GM21737 (cell line): ENCODE measurements around the gene KIF26B.

Experiments used
- ATAC-seq: cut with Tn5 transposase; IDR thresholded peaks from one replicate; pipeline ENCODE4 v1.9.1; 2021; ENCODE audit warnings: mild to moderate bottlenecking, moderate library complexity; ENCODE audit not compliant: unreplicated experiment

KIF26B gene

DNA sequence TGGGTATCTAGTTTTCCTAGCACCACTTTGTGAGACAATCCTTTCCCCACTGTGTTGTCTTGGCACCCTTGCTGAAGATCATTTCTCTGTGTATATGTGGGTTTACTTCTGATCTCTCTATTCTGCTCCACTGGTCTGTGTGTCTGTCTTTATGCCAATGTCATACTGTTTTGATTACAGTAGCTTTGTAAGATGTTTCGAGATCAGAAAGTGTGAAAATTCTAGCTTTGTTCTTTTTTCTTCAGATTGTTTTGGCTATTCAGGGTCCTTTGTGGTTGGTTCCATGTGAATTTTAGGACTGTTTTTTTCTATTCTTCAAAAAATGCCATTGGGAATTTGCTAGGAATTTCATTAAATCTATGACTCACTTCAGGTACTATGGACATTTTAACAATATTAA is 116.2 kb downstream of the KIF26B start:
- ATAC-seq, result no peak

DNA sequence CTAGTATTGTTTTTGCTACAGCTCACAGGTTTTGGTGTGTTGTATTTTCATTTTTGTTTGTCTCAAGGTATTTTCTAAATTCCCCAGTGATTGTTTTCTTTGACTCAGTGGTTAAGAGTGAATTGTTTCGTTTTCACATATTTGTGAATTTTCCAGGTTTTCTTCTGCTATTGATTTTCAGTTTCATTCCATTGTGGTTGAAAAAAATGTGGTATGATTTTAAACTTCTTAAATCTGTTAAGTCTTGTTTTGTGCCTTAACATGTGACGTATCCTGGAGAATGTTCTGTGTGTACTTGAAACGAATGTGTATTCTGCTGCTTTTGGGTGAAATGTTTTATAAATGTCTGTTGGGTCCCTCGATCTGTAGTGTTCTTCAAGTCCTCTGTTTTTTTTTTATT is 117.9 kb downstream of the KIF26B start:
- ATAC-seq, result no peak

DNA sequence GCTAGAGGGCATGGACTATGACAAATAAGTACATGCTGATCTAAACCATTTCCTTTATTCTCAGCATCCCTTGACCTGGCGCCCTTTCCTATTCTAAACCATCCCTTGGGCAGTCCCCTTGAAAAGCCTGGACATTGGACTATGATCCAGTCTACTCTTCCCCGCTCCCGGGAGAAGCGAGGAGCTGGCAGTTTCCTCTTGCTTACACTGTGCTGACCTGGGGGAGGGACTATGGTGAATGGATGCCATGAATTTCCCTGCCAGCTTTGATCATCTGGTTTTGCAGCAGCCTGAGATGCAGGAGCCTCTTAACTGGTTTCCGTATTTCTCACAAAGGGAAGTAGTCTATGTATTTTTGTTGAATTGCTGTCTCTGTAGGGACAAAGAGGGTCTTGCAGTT is 121.7 kb downstream of the KIF26B start:
- ATAC-seq, result no peak

DNA sequence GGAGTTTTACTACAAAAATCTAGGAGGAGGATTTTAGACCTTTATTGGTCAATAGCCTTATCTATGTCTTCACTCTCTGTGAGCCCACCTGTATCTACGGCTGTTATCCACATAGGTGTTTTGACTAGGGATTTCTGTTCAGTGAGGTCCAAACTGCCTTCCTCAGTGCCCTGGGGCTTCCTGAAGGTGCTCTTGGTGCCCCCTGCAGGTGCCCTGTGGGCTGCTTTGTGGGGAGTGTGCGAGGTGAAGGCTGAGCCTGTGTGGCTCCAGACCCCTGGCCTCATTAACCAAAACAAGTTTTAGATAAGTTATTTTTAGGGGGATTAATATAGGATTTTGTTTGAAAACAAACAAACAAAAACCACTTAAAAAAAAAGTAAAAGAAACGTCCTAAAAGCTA is 122.5 kb downstream of the KIF26B start:
- no peak for ATAC-seq

DNA sequence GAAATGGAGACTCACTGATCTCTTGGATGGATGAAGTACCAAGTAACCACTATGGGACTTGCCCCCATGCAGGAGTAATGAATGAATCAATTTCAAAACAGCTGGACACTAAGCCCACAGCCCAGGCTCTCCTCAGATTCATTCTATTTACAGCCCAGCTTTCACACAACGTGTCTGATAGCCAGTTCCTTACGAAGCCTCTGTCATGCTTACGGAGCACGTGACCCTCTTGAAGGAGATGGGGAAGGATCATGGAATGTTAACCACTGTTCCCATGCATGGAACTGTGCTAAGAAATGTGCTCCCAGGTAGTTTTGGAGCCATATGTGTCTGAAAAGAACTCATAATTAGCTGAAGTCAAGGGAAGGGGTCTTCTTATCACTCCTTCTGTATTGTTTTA is 124.1 kb downstream of the KIF26B start:
- no peak for ATAC-seq

DNA sequence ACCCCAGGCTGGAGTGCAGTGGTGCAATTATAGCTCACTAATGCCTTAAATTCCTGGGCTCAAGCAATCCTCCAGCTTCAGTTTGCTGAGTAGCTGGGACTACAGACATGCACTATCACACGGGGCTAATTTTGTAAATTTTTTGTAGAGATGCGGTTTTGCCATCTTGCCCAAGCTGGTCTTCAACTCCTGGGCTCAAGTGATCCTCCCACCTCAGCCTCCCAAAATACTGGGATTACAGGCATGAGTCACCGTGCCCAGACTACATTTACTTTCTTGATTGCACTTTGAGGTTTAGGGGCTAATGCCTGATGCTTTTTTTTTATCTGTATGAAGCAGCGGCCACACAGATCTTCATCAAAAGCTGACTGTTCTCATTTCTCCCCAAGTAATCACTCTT is 124.6 kb downstream of the KIF26B start:
- no peak for ATAC-seq

DNA sequence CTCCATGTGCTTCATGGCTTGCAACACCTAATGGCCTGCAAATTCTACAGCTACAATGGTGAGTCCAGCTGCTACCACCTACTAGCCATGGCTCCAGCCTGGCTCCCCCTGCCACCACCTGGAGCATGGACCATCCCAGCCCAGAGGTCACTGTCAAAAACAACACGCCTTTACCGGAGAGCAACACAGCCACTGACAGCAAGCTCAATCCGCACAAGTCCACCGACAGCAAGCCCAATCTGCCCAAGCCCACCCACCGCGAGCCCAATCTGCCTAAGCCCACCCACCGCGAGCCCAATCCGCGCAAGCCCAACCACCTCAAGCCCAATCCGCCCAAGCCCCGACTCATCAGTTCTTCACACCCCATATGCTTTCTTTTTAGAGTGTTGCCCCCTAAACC is 128.2 kb downstream of the KIF26B start:
- ATAC-seq, result no peak

DNA sequence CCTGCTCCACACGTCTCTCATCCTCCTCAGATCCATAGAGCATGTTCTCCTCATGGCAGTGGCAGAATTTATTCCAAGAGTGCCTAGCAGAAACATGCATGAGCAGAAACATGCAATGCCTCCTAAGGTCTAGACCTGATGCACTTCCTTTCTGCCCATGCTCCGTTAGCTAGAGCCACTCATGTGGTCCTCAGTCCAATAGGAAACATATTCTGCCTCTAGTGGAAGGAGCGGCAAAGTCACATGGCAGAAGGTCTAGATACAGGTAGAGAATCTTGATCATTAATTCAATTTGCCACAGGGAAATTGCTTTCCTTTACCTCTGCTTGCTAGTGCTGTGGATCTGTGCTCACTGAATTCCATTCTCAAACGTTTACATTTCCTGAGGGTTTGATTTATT is 130.4 kb downstream of the KIF26B start:
- ATAC-seq, result no peak

DNA sequence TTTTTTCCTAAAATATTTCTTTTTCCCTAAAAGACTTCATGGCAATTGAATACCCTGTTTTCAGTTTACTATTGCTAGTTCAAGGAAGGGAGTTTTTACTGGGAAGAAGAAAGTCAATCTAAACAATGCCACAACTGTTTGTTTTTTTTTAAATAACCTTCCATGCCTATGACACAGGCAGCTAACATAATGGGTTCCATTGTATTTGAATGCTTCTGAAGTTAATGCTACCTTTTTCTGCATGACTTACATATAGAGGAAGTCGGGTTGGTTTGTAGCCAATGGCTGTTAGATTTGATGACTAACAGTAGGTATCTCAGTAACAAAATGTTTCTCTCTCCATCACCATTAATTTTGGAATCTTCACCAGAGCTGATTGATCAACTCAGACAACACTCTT is 134.0 kb downstream of the KIF26B start:
- ATAC-seq, result no peak

DNA sequence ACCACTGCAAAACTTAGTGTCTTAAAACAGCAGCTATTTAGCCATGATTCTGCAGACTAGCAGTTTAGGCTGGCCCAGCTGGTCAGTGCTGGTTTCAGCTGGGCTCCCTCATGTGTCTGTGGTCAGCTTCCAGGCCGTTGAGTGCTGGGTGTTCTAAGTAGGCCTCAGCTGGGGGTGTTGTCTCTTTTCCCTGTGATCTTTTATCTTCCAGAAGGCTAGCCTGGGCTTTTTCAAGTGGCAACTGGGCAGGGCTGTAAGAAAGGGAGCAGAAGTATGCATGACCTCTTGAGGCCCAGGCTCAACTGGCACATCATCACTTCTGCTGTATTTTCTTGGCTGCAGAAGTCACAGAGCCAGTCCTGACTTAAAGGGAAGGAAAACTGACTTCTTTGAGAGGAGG is 136.1 kb downstream of the KIF26B start:
- no peak for ATAC-seq

DNA sequence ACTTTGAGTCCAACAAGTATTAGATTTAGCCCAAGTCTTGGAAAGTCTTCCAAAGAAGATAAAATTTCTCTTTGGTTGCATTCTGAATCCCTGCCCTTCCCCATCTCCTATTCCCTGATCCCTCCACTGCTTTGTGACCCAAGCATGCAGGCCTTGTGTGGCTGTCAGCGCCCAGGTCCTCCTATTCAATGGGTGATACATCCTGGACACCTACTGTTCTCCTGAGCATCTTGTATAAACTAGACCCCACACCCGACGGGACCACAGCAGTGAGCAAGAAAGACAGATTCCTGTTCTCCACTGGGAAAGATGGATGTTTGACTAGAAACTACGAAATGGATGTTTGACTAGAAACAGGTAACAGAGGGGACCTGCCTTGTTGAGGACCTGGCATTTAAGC is 136.6 kb downstream of the KIF26B start:
- ATAC-seq, result no peak

DNA sequence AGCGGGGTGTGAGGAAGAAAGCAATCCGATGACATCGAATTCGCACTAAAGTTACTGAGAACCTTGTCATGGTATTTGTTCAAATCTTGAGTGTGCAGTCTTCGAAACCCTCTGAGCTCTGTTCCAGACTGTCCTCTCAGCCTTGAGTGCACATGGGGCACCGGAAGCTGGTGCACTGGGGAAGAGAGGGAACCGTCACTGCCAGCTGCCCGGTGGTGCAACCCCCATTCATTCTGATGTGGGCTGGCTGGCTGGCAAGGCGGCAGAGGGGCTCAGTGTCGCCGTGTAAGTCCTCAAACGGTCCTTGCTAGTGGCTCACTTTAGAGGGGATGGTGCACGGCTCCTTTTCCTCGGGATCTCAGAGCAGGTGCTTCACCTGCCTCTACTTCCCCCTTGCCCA is 137.4 kb downstream of the KIF26B start:
- ATAC-seq, result no peak

DNA sequence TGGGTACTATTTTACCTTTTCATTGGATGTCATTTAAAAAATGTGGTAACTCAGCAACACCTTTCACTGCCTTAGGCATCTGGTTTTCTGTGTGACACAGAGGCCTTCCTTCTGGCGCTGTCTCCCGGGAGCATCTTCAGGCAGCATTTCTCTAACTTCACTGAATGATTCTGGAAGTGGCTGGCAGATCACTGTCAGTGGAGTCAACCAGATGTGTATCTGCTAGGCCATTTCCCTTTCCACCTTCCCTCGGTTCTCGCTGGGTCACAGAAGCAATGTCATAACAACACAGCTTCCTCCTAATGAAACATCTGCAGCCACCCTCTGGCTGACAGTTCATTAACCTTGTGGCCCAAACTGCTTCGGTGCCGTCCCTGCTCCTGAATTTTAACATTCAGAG is 137.8 kb downstream of the KIF26B start:
- no peak for ATAC-seq

DNA sequence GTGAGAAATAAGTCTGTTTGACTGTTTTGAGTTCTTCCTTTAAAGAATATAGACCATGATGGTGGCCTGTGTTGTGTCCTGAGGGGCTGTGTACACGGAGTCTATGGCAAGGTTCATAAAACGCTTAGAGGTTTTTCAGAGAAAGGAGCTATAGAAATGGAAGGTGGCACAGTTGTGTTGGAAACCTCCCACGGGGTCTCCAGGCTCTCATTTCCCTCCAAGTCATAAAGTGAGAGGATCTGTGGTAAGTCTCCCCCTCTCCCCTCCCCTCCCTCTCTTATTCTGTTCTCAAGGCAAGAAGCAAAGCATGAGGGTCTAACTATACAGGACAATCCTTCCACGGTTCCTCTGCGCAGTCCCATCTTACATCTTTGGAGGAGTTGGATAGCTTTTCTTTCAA is 139.2 kb downstream of the KIF26B start:
- ATAC-seq, result no peak

DNA sequence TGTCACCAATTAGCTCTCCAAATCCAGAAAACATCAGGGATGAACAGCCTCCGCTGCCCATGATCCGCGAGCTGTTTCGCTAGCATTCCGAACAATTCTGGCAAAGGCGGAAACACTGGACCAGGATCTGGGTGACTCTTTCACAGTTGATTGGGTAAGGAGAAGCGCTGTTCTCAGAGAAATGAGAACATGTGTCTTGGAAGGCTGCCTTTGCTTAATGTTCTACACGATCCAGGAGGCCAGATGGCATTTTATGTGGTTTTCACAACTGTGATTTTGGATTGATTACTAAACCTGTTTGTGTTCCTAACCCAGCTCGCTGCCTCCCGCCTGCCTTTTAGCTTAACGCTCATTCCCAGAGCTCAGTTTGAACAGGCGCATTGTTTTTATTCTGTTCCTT is 144.0 kb downstream of the KIF26B start:
- ATAC-seq, result no peak

DNA sequence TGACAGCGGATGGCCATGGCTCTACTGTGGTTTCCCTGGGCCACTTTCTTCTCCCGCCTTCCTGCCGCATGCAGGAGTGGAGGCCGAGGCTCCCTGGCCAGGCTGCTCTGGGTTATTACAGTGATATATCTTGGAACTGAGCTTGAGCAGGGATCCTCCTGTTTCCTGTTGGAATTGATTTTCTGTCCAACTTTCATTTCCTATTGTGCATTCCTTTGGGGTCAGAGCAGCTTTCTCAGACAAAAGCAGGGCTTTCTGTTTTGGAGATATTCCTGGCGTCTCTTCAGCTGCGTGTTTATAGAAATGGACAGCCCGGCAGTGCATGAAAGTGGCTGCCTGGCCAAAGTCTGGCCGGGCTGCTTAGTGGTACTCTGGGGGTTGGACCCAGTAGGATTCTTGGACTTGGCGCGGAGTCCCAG is 146.4 kb downstream of the KIF26B start:
- ATAC-seq, result no peak

DNA sequence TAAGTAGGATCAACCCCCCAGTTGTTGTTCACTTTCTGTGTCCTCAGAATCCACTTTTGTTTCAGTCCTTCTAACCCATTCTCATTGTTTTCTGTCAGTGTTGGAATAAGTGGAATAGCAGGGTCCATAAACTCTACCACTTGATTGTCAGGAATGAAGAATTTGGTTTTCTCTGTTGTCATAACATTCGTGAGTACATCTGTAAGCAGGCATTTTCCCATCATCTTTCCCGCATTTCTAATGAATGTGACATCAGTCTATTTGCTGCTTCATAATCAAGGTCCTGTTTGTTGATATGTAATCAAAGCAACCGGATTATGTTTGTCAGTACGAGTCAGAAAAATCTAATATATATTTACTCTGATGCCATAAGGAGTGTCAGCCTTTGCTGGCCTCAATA is 147.1 kb downstream of the KIF26B start:
- no peak for ATAC-seq

DNA sequence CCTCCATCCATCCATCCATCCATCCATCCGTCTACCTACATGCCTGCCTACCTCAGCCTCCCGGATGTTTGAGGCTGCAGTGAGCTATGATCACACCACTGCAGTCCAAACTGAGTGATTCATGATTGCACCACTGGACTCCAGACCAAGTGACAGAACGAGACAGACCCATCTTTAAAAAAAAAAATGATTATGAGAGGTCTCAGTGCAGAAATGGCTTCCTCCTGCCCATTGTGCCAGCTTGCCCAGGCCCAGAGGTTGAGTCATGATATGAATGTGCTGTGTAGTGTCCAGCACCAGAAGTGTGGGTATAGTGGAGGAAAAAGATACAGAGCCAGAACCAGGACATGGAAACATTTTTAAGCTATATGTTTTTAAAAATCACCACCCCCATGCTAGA is 149.9 kb downstream of the KIF26B start:
- ATAC-seq, result no peak

DNA sequence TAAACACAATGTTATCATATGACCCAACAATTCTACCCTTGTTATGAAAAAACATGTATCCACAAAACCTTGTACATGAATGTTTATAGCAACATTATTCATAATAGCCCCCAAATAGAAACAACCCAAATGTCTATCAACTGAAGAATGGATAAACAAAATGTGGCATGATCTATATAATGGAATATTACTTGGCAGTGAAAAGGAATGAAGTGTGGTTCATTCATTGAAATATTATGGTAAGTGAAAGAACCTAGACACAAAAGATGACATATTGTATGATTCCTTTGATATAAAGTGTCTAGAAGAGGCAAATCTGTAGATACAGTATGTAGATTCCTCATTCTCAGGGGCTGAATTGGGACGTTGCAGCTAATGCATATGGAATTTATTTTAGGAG is 151.2 kb downstream of the KIF26B start:
- ATAC-seq, result no peak

DNA sequence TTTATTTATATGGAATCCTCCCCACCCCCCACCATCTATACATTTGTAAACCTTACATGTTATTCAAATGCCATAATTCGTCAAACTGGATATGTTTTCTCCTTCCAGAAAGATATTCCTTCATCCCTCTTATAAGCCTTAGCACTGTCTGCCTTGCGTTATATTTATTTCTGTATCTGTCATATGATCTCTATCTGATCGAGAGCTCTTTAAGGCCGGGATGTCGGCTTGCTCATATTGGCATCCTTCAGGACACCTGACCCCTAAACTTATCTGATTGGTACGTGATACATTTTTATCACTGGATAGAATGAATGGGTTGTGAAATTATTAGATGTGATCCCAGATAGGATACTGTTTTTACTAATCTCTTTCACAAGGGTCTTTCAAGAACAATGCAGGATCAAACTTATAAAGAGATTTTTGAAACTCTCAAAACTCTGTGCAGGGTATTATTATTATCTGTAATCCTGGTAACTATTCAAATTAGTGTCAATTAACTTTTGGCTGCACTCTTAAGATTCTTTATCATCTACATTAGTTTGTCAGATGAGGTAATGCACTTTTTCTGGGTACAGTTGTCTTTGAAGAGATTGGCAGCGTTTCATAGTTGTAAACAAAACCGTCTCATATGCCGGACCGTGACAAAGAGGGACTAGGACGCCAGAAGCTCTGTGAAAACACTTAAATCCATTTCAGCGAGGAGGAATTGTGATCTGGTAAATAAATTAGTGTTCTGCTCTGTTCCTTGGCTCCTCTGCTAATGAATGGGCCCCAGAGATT is 152.0 kb downstream of the KIF26B start:
- ATAC-seq, result no peak

DNA sequence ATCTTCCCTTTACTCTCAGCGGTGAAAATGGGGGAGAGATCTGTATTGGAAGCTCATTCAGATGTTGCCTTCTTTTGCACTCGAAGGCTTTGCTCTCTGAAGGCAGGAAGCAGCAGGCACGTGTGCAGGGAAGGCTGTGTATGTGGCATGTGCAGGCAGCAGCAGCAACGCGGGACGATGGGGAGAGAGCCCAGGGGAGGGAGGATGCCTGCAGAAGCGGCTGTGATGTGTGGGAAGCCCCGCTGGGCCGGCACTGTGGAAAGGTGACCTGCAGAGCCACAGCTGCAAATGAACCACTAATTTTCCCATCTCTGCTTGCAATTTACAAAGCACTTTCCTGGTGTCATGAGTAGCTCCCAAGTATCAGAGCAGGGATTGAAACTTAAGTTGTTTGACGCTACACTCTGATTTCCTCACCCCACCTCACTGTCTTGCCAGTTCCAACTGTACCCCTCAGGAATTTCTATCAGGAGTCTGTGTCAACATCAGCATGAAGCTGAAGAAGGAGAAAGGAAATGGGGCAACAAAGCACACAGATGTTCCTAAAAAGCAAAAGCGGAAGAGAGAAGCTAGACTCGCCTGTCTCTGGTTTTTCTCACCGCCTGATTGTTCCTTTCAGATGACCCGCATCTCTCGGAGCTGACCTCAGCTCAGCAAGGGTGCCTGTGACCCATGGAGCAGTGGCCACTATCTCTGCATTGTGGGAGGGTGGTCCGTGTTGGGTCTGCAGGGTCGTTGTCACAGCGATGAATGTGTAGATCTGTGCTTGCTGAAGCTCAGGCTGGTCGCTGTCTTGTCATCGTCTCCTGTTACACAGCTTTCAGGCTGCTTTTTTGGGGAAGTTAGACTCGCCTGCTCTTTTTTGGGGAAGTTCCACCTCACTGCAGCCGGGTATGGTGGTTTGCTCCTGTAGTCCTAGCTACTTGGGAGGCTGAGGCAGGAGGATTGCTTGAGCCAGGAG is 156.1 kb downstream of the KIF26B start:
- ATAC-seq, result peak; percentile 58

DNA sequence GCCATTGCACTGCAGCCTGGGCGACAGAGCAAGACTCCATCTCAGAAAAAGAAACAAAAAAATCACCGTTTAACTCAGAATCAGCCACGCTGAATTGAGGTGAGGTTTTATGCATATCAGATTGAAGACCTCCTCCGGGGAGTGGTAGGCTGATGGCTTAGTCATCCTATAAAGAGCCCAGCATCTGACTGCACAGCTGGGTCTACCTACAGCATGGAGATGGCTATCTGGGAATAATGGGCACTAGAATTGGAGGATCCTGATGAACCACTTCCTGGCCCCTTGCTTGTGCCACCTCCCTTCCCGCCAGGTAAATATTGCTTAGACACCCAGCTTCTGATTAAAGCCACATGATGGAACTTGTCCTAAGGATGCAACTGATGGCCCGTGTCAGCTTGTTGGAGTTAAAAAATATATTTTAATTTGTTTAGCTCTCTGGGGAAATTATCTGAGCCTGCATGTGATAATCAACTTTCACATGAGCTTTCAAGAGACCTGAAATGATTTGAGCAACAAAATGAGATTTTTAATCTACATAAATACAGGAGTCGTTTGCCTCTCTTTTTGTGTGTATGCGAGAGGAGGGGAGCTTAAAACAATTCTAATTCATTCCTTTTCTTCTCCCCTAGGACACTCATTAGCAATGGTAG is 157.2 kb downstream of the KIF26B start:
- no peak for ATAC-seq
